ENCODE measurements around the gene CELSR2.
A peak's percentile ranks its signal among the peaks of the same experiment; 100 is the strongest.
"Not testable (repeated sequence)": the region's sequence is repeated elsewhere in the genome, so short reads cannot be mapped to it uniquely, and the experiment has no call there.

CELSR2 gene, protein sequence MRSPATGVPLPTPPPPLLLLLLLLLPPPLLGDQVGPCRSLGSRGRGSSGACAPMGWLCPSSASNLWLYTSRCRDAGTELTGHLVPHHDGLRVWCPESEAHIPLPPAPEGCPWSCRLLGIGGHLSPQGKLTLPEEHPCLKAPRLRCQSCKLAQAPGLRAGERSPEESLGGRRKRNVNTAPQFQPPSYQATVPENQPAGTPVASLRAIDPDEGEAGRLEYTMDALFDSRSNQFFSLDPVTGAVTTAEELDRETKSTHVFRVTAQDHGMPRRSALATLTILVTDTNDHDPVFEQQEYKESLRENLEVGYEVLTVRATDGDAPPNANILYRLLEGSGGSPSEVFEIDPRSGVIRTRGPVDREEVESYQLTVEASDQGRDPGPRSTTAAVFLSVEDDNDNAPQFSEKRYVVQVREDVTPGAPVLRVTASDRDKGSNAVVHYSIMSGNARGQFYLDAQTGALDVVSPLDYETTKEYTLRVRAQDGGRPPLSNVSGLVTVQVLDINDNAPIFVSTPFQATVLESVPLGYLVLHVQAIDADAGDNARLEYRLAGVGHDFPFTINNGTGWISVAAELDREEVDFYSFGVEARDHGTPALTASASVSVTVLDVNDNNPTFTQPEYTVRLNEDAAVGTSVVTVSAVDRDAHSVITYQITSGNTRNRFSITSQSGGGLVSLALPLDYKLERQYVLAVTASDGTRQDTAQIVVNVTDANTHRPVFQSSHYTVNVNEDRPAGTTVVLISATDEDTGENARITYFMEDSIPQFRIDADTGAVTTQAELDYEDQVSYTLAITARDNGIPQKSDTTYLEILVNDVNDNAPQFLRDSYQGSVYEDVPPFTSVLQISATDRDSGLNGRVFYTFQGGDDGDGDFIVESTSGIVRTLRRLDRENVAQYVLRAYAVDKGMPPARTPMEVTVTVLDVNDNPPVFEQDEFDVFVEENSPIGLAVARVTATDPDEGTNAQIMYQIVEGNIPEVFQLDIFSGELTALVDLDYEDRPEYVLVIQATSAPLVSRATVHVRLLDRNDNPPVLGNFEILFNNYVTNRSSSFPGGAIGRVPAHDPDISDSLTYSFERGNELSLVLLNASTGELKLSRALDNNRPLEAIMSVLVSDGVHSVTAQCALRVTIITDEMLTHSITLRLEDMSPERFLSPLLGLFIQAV (N-terminal part only)

GRCh38 chr1:109248797-109249629 is at the start of gene CELSR2:
Gene CELSR2, plus strand, starts transcription at chr1:109249539. Its CDS starts 541 bp downstream, at chr1:109250080.
- DNase-seq: peak; percentile 43 to 69

DNA sequence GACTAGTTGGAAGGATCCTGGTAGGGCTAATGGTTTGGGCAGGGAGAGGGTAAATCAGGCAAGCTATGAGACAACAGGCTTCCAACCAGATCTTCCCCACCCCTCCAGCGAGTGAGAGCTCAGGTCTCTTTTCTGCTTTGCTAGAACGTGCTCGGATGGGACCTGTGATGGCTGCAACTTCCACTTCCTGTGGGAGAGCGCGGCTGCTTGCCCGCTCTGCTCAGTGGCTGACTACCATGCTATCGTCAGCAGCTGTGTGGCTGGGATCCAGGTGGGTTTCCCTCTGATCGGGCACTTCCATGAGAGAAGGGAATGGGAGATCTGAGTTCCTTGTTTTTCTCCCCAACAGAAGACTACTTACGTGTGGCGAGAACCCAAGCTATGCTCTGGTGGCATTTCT is 49.6 kb upstream of the CELSR2 start:
- DNase-seq: no peak

- DNase-seq: peak; percentile 31 to 40
These were observed 48.1 kb upstream of the CELSR2 start for GRCh38 chr1:109201123-109201703.

GRCh38 chr1:109204484-109204883 is 44.9 kb upstream of the CELSR2 start:
- no peak for DNase-seq

GRCh38 chr1:109206339-109206738 is 43.0 kb upstream of the CELSR2 start:
- no peak for DNase-seq

DNA sequence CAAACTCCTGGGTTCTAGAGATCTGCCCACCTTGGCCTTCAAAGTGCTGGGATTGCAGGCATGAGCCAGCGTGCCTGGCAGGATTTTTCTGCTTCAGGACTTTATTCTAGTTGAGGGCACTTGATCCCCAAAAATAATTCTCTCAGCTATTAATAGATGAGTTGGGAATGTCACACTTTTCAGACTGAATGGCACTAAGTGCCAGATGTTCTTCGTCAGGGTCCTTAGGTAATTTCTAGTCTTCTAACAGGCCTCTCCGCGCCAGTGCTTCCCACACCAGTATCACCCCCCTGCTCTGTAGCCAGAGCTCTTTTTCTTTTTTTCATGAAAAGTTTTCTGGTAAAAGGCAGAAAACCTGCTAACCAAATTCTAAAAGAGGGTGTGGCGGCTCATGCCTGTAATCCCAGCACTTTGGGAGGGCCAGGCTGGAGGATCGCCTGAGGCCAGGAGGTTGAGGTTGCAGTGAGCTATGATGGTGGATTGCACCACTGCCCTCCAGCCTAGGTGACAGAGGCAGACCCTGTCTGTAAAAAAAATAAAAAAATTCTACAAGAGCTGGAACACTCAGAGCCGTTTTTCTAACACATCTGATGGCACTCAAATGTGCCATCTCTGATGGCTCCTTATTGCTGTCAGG is 41.8 kb upstream of the CELSR2 start:
- no peak for DNase-seq

DNA sequence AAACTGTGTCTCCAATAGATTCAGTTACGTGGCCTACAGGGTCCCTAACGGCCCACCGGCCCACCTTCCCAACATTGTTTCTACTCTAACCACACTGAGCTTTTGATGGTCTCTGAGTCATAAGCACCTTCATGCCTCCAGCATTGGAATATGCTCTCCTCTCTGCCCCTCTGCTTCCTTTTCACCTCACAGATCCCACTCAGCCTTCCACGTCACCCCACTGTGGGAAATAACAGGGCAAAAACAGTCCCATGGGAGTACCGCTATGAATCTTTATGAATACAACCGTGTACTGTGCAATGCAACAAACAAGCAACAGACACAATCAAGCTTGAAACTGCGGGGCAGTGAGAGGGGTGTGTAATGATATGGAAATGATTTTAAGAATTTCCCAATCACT is 40.9 kb upstream of the CELSR2 start:
- no peak for DNase-seq

DNA sequence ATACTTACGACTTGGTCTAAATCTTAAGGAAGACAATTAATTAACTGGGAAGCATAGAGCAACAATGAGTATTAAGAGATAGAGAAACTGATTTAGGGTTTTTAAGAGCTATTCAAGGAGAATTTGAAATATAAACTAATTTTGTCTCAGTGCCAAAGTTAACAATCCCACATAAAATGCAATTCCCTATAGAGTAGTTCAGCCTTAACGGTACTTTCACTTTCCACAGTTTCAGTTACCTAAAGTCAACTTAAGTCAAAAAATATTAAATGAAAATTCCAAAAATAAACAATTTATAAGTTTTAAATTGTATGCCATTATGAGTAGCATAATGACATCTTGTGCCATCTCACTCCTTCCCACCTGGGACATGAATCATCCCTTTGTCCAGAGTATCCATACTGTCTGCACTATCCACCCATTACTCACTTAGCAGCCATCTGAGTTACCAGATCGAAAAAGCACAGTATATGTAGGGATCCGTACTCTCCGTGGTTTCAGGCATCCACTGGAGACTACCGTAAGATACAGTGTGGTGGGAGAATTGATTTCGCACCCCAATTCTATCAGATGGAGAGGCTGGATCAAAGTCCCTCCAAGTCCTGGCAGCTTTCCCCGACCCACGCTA is 40.4 kb upstream of the CELSR2 start:
- DNase-seq: no peak

GRCh38 chr1:109210058-109210457 is 39.3 kb upstream of the CELSR2 start:
- no peak for DNase-seq

- DNase-seq: no peak
These were observed 36.0 kb upstream of the CELSR2 start for GRCh38 chr1:109213345-109213823.

GRCh38 chr1:109213824-109214693 is 35.3 kb upstream of the CELSR2 start, which contains the start of gene SARS1:
Gene SARS1, plus strand, starts transcription at chr1:109213918. Its CDS starts 75 bp downstream, at chr1:109213993.
- peak; percentile 79 to 85 for DNase-seq

GRCh38 chr1:109214695-109215623 is 34.4 kb upstream of the CELSR2 start:
- peak; percentile 20 to 64 for DNase-seq

DNA sequence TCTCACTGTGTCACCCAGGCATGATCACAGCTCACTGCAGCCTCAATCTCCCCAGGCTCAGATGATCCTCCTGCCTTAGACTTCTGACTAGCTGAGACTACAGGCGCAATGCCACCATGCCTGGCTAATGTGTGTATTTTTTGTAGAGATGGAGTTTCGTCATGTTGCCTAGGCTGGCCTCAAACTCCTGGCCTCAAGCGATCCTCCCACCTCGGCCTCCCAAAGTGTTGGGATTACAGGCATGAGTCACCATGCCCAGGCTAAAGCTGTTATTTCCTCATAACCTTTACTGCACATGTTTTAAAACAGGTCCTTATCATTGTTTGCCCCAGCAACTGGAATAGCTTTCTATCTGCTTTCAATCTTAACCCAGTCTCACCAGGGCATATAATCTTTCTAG is 32.7 kb upstream of the CELSR2 start:
- no peak for DNase-seq

GRCh38 chr1:109218516-109218915 is 30.8 kb upstream of the CELSR2 start:
- DNase-seq: no peak

GRCh38 chr1:109221201-109221600 is 28.1 kb upstream of the CELSR2 start:
- not testable (repeated sequence) for DNase-seq

DNA sequence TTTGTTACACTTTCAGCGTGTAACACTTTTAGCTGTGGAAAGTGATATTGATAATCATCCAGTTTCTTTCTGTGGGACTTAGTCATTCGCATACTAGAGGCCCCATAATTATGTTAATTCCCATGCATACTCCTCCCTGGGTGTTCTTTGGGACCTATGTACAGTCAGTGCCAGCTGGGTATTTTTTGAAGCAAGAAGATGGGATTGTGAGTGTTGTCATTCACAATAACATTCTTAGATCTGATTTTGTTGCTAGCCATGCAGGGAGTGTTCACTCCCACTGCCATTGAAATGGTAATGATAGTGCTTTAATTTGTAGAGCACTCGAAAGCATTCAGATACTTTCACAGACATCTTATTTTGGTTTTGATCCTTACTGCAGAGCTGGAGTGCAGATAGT is 24.0 kb upstream of the CELSR2 start:
- DNase-seq: no peak

DNA sequence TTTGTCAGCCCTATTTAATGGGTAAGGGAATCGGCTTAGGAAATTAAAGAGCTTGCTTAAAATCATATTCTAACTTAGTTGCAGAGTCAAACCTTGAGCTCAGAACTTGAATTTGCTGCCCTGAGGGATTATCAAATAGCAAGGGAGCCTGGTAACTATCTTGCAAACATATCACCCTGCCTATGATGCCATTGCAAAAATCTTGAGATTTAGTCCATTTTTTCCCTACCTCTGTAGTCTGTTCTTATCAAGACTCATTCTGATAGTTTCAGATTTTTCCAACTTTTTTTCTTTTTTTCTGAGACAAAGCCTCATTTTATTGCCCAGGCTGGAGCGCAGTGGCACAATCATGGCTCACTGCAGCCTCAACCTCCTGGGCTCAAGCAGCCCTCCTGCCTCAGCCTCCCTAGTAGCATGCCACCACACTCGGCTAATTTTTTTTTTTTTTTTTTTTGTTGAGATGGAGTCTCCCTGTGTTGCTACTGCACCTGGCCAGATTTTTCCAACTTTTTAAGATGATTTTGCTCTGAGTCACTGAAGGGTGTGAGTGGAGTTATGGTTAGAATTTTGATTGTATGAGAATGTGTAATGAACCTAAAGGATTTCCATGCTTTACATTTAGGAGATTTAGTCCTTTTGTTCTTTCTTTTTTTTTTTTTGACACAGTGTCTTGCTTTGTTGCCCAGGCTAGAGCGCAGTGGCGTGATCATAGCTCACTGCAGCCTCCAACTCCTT is 23.5 kb upstream of the CELSR2 start:
- no peak for DNase-seq

GRCh38 chr1:109228167-109228566 is 21.2 kb upstream of the CELSR2 start:
- DNase-seq: no peak

Data from NCI-H2081 (cell line).